Measurements from ENCODE around the gene CCDC157.

GRCh38 chr22:30425327-30425615 is 68.5 kb downstream of the CCDC157 start:
- TF ChIP-seq EZH2 (IDR thresholded peaks at IDR 0.05) (no peak), EZH2phosphoT487 (IDR thresholded peaks at IDR 0.05) (no peak)

All from neural progenitor cell (in vitro differentiated cells).